K562 (cell line): Measurements from ENCODE around the gene CLDN15. TPM values are rescaled to one million over a fixed set of nuclear protein-coding genes. Genes with fewer than 3 reads are reported as not detected.

Experiments used
- CCNT2 ChIP-seq: IDR thresholded peaks from 2 replicates; pipeline ENCODE4 v1.6.1; 2011; ENCODE audit warnings: borderline replicate concordance, low read depth, mild to moderate bottlenecking, moderate library complexity, mixed read lengths, low read length; ENCODE audit not compliant: insufficient read length; ENCODE audit errors: extremely low read depth
- CREBBP ChIP-seq: IDR thresholded peaks from one replicate; pipeline ENCODE4 v1.6.1; 2012; ENCODE audit warnings: low read depth, mild to moderate bottlenecking, control low read depth, inconsistent platforms, low read length
- CXXC5 ChIP-seq: fragments of 250-450 bp; sonication (Bioruptor Pico); IDR thresholded peaks from 2 replicates; pipeline ENCODE4 v1.8.0; 2022; ENCODE audit warnings: inconsistent platforms, mild to moderate bottlenecking, moderate library complexity
- ETV6 ChIP-seq, 3 experiments: fragments of 150-350 bp in 1 of 3; sonication (generic) in 1 of 3; formaldehyde crosslinking in 1 of 3; IDR thresholded peaks; 2 replicates each; pipeline versions ENCODE4 v1.6.1 to v1.8.0; 2014 to 2022; ENCODE audit warnings: borderline replicate concordance in 2 of 3, low read depth in 2 of 3, antibody characterized with exemption in 1 of 3, low read length in 1 of 3, mild to moderate bottlenecking in 1 of 3, missing genetic modification reagents in 1 of 3
- MEIS2 ChIP-seq: fragments of 450-650 bp; IDR thresholded peaks from 2 replicates; pipeline ENCODE4 v1.6.1; 2014; ENCODE audit warnings: mild to moderate bottlenecking; ENCODE audit not compliant: partially characterized antibody
- NFATC3 ChIP-seq: fragments of 450-650 bp; IDR thresholded peaks from 2 replicates; pipeline ENCODE4 v1.6.1; 2017; ENCODE audit warnings: mild to moderate bottlenecking
- PML ChIP-seq: IDR thresholded peaks from 2 replicates; pipeline ENCODE4 v1.6.1; 2012; ENCODE audit warnings: low read length, inconsistent platforms
- ZNF232 ChIP-seq: sonication (generic); formaldehyde crosslinking; IDR thresholded peaks from 2 replicates; pipeline ENCODE4 v1.8.0; 2022; ENCODE audit warnings: mild to moderate bottlenecking, missing genetic modification reagents
- ZNF668 ChIP-seq: fragments of 250-450 bp; sonication (Bioruptor Pico); IDR thresholded peaks from 2 replicates; pipeline ENCODE4 v1.8.0; 2022; ENCODE audit warnings: mild to moderate bottlenecking, inconsistent platforms
- polyA plus RNA-seq, 8 experiments: library from polyadenylated mRNA; depleted of rRNA in 4 of 8; stranded (reverse) in 5 of 8; unstranded in 3 of 8; fragments of >200 nt; fragmentation: Nextera tagmentation in 2 of 8; fragmentation: Illumina TruSeq in 1 of 8; extraction: Ambion mirVana in 2 of 8; extraction: Trizol in 1 of 8; gene quantifications; 2 replicates each; pipeline versions ENCODE4 v1.2.1 to v1.2.3, GENCODE V29; 2011 to 2014; ENCODE audit warnings: inconsistent platforms in 1 of 8, missing spikeins in 1 of 8
- total RNA-seq, 7 experiments: library from RNA; depleted of rRNA in 6 of 7; stranded (reverse); fragments of >200 nt in 6 of 7; fragmentation: Illumina TruSeq in 2 of 7; extraction: Trizol in 2 of 7; gene quantifications; 2 replicates each; pipeline versions ENCODE4 v1.2.1 to v1.2.3, GENCODE V29; 2011 to 2021; ENCODE audit warnings: low replicate concordance in 1 of 7
- TF ChIP-seq, protein P1 (sequence below), 2 experiments: fragments of 450-650 bp; IDR thresholded peaks; 2 replicates each; pipeline ENCODE4 v1.6.1; 2016; ENCODE audit warnings: mild to moderate bottlenecking in 2 of 2, borderline replicate concordance in 1 of 2, low read depth in 1 of 2, moderate library complexity in 1 of 2
- TF ChIP-seq, protein P2 (sequence below): fragments of 200-800 bp; sonication (Bioruptor generic); IDR thresholded peaks from 2 replicates; pipeline ENCODE4 v1.6.1; 2017; ENCODE audit warnings: missing genetic modification characterization, missing compliant biosample characterization
- TF ChIP-seq, protein P3 (sequence below): fragments of 450-650 bp; IDR thresholded peaks from 2 replicates; pipeline ENCODE4 v1.7.1; 2018; ENCODE audit warnings: mild to moderate bottlenecking, low read depth; ENCODE audit not compliant: partially characterized antibody

CLDN15 gene
- total and polyA plus RNA-seq, 9 of the 15 experiments (the other 6 are each of a cell fraction or from before 2014, with no cell fraction given) = 0.32 to 14.5 (median 7.4) TPM

GRCh38 chr7:101244375-101245146 lies 7.0 kb upstream of the CLDN15 start, which contains the start of gene FIS1 (continued):
- TF ChIP-seq, protein P1, sequence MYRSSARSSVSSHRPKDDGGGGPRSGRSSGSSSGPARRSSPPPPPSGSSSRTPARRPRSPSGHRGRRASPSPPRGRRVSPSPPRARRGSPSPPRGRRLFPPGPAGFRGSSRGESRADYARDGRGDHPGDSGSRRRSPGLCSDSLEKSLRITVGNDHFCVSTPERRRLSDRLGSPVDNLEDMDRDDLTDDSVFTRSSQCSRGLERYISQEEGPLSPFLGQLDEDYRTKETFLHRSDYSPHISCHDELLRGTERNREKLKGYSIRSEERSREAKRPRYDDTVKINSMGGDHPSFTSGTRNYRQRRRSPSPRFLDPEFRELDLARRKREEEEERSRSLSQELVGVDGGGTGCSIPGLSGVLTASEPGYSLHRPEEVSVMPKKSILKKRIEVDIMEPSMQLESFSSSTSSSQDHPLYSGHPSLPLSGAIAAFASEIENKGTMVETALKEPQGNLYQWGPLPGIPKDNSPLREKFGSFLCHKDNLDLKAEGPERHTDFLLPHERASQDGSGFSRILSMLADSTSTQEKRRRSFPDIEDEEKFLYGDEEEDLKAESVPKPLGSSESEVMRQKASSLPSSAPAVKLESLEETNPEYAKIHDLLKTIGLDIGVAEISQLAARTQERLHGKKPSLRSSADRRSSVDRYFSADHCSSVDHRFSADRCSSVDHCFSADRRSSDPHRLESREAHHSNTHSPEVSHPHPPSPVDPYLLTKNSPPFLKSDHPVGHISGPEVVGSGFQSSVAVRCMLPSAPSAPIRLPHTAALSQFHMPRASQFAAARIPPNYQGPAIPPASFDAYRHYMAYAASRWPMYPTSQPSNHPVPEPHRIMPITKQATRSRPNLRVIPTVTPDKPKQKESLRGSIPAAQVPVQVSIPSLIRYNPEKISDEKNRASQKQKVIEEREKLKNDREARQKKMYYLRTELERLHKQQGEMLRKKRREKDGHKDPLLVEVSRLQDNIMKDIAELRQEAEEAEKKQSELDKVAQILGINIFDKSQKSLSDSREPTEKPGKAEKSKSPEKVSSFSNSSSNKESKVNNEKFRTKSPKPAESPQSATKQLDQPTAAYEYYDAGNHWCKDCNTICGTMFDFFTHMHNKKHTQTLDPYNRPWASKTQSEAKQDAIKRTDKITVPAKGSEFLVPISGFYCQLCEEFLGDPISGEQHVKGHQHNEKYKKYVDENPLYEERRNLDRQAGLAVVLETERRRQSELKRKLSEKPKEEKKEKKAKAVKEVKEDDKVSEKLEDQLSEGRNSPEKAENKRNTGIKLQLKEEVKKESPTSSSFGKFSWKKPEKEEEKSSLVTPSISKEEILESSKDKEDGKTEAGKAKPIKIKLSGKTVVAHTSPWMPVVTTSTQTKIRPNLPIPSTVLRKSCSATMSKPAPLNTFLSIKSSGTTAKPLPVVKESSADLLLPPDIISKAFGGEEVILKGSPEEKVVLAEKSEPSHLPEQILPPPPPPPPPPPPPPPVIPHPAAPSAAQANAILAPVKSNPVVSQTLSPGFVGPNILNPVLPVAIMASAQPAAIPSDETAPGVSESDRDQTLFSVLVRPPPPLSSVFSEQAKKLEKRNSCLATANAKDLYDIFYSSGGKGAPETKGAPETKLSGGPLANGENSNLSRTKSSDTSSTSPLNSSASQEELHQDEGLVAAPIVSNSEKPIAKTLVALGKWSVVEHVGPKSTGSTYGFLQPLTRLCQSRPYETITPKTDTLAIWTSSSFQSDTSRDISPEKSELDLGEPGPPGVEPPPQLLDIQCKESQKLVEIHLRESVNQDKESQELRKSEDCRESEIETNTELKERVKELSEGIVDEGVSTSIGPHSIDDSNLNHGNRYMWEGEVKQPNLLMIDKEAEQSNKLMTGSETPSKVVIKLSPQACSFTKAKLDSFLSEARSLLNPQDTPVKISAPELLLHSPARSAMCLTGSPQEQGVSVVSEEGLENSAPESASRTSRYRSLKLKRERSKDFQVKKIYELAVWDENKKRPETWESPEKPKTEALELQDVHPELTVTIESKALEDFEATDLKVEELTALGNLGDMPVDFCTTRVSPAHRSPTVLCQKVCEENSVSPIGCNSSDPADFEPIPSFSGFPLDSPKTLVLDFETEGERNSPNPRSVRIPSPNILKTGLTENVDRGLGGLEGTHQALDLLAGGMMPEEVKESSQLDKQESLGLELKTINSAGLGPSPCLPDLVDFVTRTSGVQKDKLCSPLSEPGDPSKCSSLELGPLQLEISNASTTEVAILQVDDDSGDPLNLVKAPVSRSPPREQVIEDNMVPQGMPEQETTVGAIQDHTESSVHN (IDR thresholded peaks at IDR 0.05; ENCODE audit: borderline replicate concordance in 1 of 2, low read depth in 1 of 2) = no peak
- TF ChIP-seq ETV6 (IDR thresholded peaks at IDR 0.05; ENCODE audit: borderline replicate concordance in 1 of 2, low read depth in 2 of 2, low read length in 1 of 2) (no peak), ETV6 (CRISPR knock-in tag; IDR thresholded peaks at IDR 0.05; ENCODE audit: borderline replicate concordance) (no peak), CREBBP (no peak), CCNT2 (no peak), MEIS2 (peak; percentile 20), ZNF232 (CRISPR knock-in tag) (no peak), CXXC5 (CRISPR knock-in tag) (peak; percentile 0), NFATC3 (no peak), PML (peak; percentile 50; the same call in 1 of the 2 replicates), ZNF668 (0 out of 2 replicates have a peak, but pooled peaks have one; percentile 33)
- TF ChIP-seq, protein P2, sequence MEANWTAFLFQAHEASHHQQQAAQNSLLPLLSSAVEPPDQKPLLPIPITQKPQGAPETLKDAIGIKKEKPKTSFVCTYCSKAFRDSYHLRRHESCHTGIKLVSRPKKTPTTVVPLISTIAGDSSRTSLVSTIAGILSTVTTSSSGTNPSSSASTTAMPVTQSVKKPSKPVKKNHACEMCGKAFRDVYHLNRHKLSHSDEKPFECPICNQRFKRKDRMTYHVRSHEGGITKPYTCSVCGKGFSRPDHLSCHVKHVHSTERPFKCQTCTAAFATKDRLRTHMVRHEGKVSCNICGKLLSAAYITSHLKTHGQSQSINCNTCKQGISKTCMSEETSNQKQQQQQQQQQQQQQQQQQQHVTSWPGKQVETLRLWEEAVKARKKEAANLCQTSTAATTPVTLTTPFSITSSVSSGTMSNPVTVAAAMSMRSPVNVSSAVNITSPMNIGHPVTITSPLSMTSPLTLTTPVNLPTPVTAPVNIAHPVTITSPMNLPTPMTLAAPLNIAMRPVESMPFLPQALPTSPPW = peak; percentile 93
- TF ChIP-seq, protein P3, sequence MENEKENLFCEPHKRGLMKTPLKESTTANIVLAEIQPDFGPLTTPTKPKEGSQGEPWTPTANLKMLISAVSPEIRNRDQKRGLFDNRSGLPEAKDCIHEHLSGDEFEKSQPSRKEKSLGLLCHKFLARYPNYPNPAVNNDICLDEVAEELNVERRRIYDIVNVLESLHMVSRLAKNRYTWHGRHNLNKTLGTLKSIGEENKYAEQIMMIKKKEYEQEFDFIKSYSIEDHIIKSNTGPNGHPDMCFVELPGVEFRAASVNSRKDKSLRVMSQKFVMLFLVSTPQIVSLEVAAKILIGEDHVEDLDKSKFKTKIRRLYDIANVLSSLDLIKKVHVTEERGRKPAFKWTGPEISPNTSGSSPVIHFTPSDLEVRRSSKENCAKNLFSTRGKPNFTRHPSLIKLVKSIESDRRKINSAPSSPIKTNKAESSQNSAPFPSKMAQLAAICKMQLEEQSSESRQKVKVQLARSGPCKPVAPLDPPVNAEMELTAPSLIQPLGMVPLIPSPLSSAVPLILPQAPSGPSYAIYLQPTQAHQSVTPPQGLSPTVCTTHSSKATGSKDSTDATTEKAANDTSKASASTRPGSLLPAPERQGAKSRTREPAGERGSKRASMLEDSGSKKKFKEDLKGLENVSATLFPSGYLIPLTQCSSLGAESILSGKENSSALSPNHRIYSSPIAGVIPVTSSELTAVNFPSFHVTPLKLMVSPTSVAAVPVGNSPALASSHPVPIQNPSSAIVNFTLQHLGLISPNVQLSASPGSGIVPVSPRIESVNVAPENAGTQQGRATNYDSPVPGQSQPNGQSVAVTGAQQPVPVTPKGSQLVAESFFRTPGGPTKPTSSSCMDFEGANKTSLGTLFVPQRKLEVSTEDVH = peak; percentile 88
